ENCODE measurements around the gene PTPRH.

- TF ChIP-seq POLR2AphosphoS5 (IDR thresholded peaks at IDR 0.05) (no peak), CTCF (IDR thresholded peaks at IDR 0.05 in 8 of 11, conservative IDR thresholded peaks at IDR 0.05 in 3 of 11) (no peak)
Measured at GRCh38 chr19:55242517-55242916, 33.2 kb upstream of the PTPRH start.

Data from spleen (tissue), 7 donors.